SH-SY5Y (cell line): ENCODE data around the gene CARS1.

ENCODE experiments used
- GATA2 ChIP-seq: IDR thresholded peaks from 2 replicates; pipeline ENCODE4 v1.6.1; 2011; ENCODE audit warnings: mild to moderate bottlenecking, low read depth, low read length
- GATA3 ChIP-seq: IDR thresholded peaks from 2 replicates; pipeline ENCODE4 v1.6.1; 2011; ENCODE audit warnings: low read depth, mild to moderate bottlenecking, low read length, moderate library complexity

Gene CARS1

GRCh38 chr11:3083321-3083720, 26.1 kb upstream of the CARS1 start:
- TF ChIP-seq GATA3 = no peak
- TF ChIP-seq GATA2 = no peak

- TF ChIP-seq GATA3 (no peak), GATA2 (no peak)
Observed at GRCh38 chr11:3081386-3081751, 24.1 kb upstream of the CARS1 start.

DNA sequence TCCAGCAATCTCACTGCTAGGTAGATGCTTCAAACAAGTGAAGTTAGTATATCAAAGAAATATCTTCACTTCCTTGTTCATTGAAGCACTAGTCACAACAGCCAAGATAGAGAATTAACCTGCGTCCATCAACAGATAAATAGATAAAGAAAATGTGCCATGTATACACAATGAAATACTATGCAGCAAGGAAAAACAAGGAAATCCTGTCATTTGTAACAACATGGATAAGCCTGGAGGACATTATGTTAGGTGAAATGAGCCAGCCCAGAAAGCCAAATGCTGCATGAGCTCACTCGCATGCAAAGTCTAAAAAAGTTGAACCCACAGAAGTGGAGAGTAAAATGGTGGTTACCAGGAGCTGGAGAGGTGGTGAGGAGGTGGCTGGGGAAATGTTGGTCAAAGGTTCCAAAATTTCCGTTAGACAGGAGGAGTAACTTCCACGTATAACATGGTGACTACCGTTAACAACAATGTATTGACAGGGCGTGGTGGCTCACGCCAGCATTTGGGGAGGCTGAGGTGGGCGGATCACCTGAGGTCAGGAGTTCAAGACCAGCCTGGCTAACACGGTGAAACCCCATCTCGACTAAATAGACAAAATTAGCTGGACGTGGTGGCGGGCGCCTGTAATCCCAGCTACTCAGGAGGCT, 23.6 kb upstream of the CARS1 start:
- TF ChIP-seq GATA3 (no peak), GATA2 (no peak)

GRCh38 chr11:3080104-3080503, 22.9 kb upstream of the CARS1 start:
- TF ChIP-seq GATA2 (no peak), GATA3 (no peak)

GRCh38 chr11:3077846-3078440, 20.7 kb upstream of the CARS1 start:
- TF ChIP-seq GATA3 = no peak
- TF ChIP-seq GATA2 = no peak

DNA sequence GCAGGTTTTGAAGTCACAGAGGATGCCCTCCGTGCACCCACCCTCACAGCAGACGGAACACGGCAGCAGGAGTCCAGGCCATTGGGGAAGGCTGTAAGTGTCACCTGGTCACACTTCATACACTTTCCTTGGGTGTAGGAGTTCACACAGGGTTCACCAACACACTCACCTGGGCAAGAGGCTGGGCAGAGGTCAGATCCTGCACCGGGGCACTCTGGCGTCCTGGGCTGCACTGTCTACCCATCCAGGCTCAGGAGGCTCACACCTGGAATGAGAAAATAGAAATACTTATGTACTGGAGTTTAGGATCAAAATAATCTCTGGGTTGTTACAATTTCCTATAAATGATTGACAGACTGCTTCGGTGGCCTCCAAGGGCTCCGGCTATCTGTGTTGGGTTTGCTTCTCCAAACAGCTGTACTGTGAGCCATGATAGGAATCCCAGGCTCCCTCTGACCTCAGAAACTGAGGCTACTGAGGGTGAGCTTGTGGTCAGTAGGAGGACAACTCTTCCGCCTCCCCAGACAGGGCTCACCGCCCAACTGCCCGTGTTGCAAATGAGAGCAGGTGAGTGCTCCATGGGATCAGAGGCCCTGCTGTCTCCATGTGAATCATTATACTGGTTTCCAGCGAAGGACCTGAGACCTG, 20.1 kb upstream of the CARS1 start:
- TF ChIP-seq GATA3 (no peak), GATA2 (no peak)

- TF ChIP-seq GATA3 (no peak), GATA2 (no peak)
Observed at GRCh38 chr11:3074912-3075589, 17.8 kb upstream of the CARS1 start.

DNA sequence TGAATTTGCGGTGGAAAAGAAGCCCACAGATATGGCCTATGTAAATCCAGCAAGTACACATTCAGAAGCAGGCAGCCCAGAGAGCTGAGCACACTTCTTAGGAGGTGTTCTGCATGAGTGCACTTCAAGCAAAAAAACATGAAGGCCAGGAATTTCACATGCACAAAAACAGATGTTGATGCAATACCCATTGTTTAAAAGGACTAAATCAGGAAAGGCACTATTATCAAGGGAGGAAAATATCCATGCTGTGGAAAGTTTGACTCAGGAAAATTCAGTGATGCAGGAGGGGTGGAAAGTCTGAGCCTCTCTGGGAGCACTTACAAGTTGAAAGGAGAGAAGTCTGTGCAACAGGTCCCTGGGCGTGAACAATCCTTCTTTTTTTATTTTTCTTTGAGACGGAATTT, 15.8 kb upstream of the CARS1 start:
- TF ChIP-seq GATA2 (no peak), GATA3 (no peak)

DNA sequence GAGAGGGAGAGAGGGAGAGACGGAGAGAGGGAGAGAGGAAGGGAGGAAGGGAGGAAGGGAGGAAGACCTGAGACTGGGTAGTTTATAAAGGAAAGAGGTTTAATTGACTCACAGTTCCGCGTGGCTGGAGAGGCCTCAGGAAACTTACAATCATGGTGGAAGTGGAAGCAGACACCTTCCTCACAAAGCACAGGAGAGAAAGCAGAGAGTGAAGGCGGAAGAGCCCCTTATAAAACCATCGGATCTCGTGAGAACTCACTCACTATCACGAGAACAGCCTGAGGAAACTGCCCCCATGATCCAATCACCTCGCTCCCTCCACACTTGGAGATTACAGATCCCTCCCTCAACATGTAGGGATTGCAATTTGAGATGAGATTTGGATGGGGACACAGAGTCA, 12.2 kb upstream of the CARS1 start:
- no peak for TF ChIP-seq GATA2
- no peak for TF ChIP-seq GATA3

DNA sequence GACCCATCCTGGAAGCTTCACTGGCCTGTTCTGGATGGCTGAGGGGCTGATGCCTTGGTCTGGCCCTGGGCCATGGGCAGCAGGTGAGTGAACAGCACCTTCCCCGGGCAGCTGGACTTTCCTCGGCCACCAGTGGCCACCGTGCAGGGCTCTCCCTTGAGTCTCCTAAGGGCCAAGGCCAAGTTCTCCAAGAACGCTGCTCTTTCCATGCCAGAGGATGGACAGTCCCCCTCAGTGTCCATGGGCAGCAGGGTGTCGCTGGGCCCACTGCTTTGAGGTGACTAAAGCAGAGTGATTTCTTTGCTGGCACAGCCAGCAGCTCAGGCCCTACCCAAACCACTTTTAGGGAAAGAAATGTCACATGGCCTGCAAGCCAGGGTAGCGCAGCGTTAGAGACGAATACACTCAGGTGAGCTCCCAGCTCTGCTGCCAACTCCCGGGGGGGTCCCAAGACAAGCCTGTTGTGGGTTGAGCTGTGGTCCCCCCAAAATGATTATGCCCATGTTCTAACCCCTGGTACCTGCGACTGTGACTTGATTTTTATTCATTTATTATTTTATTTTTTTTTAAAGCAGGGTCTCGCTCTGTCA, 3.3 kb upstream of the CARS1 start:
- no peak for TF ChIP-seq GATA2
- no peak for TF ChIP-seq GATA3

- TF ChIP-seq GATA3 = no peak
- no peak for TF ChIP-seq GATA2
Observed at GRCh38 chr11:3058753-3059664, 1.8 kb upstream of the CARS1 start.

- TF ChIP-seq GATA2 (no peak), GATA3 (no peak)
Observed at GRCh38 chr11:3056296-3057068, 741 bp downstream of the CARS1 start.

- TF ChIP-seq GATA3 = no peak
- no peak for TF ChIP-seq GATA2
Observed at GRCh38 chr11:3055891-3056290, 1.3 kb downstream of the CARS1 start.

- TF ChIP-seq GATA2 = no peak
Observed at GRCh38 chr11:3052567-3052966, 4.7 kb downstream of the CARS1 start.

DNA sequence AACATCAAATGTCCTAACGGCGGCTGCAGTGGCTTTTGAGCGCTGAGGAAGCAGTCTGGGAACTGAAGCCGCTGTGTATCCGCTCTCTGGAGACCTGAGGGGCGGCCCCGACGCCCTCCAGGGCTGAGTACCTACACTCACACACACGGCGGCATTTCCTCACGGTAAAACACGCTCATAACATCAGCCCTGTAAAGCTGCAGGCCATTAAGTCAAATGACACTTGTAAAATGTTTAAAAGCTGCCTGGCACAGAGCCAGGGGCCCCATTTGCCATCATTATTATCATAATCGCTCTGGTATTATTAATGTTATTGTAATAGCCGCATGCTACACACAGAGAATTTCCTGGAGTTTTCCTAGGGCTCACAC, 5.1 kb downstream of the CARS1 start:
- TF ChIP-seq GATA3 = no peak
- no peak for TF ChIP-seq GATA2
